ENCODE results near the gene TACC3.

- no peak for TF ChIP-seq SMAD3 (CRISPR knock-in tag; IDR thresholded peaks at IDR 0.05; ENCODE audit: borderline replicate concordance)
- TF ChIP-seq CTCF (IDR thresholded peaks at IDR 0.05), result no peak
- TF ChIP-seq NR3C1 (CRISPR knock-in tag; conservative IDR thresholded peaks at IDR 0.05; ENCODE audit: low read depth), result no peak
- TF ChIP-seq ZNF138 (CRISPR knock-in tag; conservative IDR thresholded peaks at IDR 0.05), result no peak
- no peak for TF ChIP-seq GTF2I (CRISPR knock-in tag; conservative IDR thresholded peaks at IDR 0.05)
- TF ChIP-seq KAT7 (CRISPR knock-in tag; IDR thresholded peaks at IDR 0.05; ENCODE audit: borderline replicate concordance), result no peak
Observed at GRCh38 chr4:1793496-1793840, 72.1 kb downstream of the TACC3 start.

Data from WTC11 (cell line).